HG03354 (cell line): ENCODE measurements around the gene DNM1L.

Experiments used
- ATAC-seq: cut with Tn5 transposase; IDR thresholded peaks from one replicate; pipeline ENCODE4 v1.9.1; 2021; ENCODE audit warnings: mild to moderate bottlenecking; ENCODE audit not compliant: unreplicated experiment, poor library complexity, severe bottlenecking

DNM1L gene

GRCh38 chr12:32679091-32679919 is at the start of gene DNM1L:
DNM1L (plus strand) TSS chr12:32679301; CDS start chr12:32679364, 63 bp downstream.
- ATAC-seq: peak; percentile 97

GRCh38 chr12:32641287-32641901 is 37.7 kb upstream of the DNM1L start:
- no peak for ATAC-seq

GRCh38 chr12:32644431-32644830 is 34.7 kb upstream of the DNM1L start:
- no peak for ATAC-seq

GRCh38 chr12:32647275-32647674 is 31.8 kb upstream of the DNM1L start:
- no peak for ATAC-seq

- no peak for ATAC-seq
Observed at GRCh38 chr12:32650508-32650907, 28.6 kb upstream of the DNM1L start.

GRCh38 chr12:32651151-32651955 is 27.7 kb upstream of the DNM1L start:
- ATAC-seq: no peak

- ATAC-seq: no peak
Observed at GRCh38 chr12:32651956-32652210, 27.2 kb upstream of the DNM1L start.

GRCh38 chr12:32659908-32660440 is 19.1 kb upstream of the DNM1L start:
- no peak for ATAC-seq

- ATAC-seq: no peak
Observed at GRCh38 chr12:32661706-32662105, 17.4 kb upstream of the DNM1L start.

GRCh38 chr12:32662665-32663064 is 16.4 kb upstream of the DNM1L start:
- ATAC-seq: no peak

- no peak for ATAC-seq
Observed at GRCh38 chr12:32666018-32666417, 13.1 kb upstream of the DNM1L start.

GRCh38 chr12:32669584-32669983 is 9.5 kb upstream of the DNM1L start:
- ATAC-seq: no peak

GRCh38 chr12:32671930-32672780 is 6.9 kb upstream of the DNM1L start:
- no peak for ATAC-seq

GRCh38 chr12:32679920-32680237 is 778 bp downstream of the DNM1L start:
- ATAC-seq: no peak

GRCh38 chr12:32680787-32681186 is 1.7 kb downstream of the DNM1L start:
- no peak for ATAC-seq

GRCh38 chr12:32681272-32681671 is 2.2 kb downstream of the DNM1L start:
- ATAC-seq: no peak

GRCh38 chr12:32686340-32686739 is 7.2 kb downstream of the DNM1L start:
- ATAC-seq: no peak

GRCh38 chr12:32688786-32689185 is 9.7 kb downstream of the DNM1L start:
- no peak for ATAC-seq

GRCh38 chr12:32690927-32691326 is 11.8 kb downstream of the DNM1L start:
- ATAC-seq: no peak

GRCh38 chr12:32692358-32692757 is 13.3 kb downstream of the DNM1L start:
- ATAC-seq: no peak
